ENCODE results near the gene SH3BP5.

The SH3BP5 gene

GRCh38 chr3:15261274-15261673 lies 71.1 kb downstream of the SH3BP5 start:
- TF ChIP-seq CTCF (IDR thresholded peaks at IDR 0.05; ENCODE audit: low read depth, low read length, missing control alignments), result no peak
- DNase-seq (ENCODE audit: low read depth), result no peak
- no peak overlapping the region for H3K4me3 ChIP-seq (ENCODE audit: low read depth, low read length)

- DNase-seq (ENCODE audit: low read depth), result no peak
- TF ChIP-seq CTCF (IDR thresholded peaks at IDR 0.05; ENCODE audit: low read depth, low read length, missing control alignments), result no peak
Observed at GRCh38 chr3:15260531-15260930, 71.9 kb downstream of the SH3BP5 start.

DNA sequence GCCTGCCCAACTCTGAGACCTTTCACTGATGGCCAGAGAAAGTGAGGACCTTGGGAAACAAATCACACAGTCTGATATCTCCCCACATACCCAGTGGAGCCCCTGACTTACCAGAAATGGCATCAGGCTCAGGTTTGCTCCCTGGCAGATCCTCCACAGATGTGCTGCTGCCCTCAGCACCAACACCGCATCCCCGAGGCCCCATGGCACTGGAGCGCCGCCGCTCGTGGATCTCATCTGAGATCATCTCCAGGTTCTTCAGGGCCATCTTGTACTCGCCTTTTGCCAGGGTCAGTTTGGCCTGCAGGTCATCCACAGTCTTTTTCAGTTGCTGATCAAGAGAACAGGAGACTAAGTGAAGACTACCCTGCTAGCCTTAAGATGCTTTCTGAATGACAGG lies 73.7 kb downstream of the SH3BP5 start:
- TF ChIP-seq CTCF (IDR thresholded peaks at IDR 0.05; ENCODE audit: low read depth, low read length, missing control alignments), result no peak
- DNase-seq (ENCODE audit: low read depth), result no peak
- no peak overlapping the region for H3K4me3 ChIP-seq (ENCODE audit: low read depth, low read length)

More at GRCh38 chr3:15260531-15260930, 71.9 kb downstream of the SH3BP5 start:
- no peak overlapping the region for H3K4me3 ChIP-seq (ENCODE audit: low read depth, low read length)

- DNase-seq (ENCODE audit: low read depth), result no peak
- no peak overlapping the region for H3K4me3 ChIP-seq (ENCODE audit: low read depth, low read length)
- no peak for TF ChIP-seq CTCF (IDR thresholded peaks at IDR 0.05; ENCODE audit: low read depth, low read length, missing control alignments)
Observed at GRCh38 chr3:15256861-15257341, 75.5 kb downstream of the SH3BP5 start.

- H3K4me3 ChIP-seq (ENCODE audit: low read depth, low read length), result no peak overlapping the region
- DNase-seq (ENCODE audit: low read depth), result no peak
- no peak for TF ChIP-seq CTCF (IDR thresholded peaks at IDR 0.05; ENCODE audit: low read depth, low read length, missing control alignments)
Observed at GRCh38 chr3:15255215-15255614, 77.2 kb downstream of the SH3BP5 start.

DNA sequence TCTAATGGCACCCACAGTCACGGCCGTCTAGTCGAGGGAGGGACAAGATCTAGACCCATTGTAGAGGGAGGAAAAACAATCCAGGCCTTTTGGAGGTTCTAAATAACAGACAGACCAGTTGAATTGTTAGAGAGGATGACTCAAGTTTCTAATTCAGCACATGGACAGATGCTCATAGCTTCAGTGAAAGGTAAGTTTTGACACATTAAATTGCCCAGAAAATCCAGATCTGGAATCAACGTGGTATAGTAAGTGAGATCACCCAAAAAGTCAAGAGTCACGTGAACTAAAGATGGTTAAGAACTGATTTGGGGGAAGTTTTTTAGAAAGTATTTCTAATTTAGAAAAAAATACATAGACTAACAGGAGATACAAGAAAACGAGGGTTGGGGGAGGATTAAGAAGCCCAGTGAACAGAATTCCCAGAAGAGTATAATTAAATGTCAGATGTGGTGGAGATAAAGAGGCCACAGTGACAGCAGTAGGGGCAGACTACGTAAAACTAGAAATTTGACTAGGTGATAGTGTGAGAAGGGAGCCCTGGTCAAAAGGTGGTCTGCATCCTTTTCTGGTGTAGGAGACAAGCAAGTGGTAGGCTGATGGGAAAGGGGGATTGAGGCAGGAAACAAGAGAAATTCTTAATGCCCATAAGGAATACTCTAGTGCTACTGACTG lies 79.2 kb downstream of the SH3BP5 start:
- DNase-seq (ENCODE audit: low read depth), result no peak
- TF ChIP-seq CTCF (IDR thresholded peaks at IDR 0.05; ENCODE audit: low read depth, low read length, missing control alignments), result no peak
- H3K4me3 ChIP-seq (ENCODE audit: low read depth, low read length), result no peak overlapping the region

GRCh38 chr3:15246186-15246585 lies 86.2 kb downstream of the SH3BP5 start:
- no peak overlapping the region for H3K4me3 ChIP-seq (ENCODE audit: low read depth, low read length)
- TF ChIP-seq CTCF (IDR thresholded peaks at IDR 0.05; ENCODE audit: low read depth, low read length, missing control alignments), result no peak
- no peak for DNase-seq (ENCODE audit: low read depth)

Measured in GM12864 (cell line).